Activated gamma-delta T cell (primary cell): ENCODE data around the gene STON2.

Experiments used
- DNase-seq: peaks from one replicate; lab custom pipeline; 2025; lab: John Stamatoyannopoulos, UW

STON2 gene

DNA sequence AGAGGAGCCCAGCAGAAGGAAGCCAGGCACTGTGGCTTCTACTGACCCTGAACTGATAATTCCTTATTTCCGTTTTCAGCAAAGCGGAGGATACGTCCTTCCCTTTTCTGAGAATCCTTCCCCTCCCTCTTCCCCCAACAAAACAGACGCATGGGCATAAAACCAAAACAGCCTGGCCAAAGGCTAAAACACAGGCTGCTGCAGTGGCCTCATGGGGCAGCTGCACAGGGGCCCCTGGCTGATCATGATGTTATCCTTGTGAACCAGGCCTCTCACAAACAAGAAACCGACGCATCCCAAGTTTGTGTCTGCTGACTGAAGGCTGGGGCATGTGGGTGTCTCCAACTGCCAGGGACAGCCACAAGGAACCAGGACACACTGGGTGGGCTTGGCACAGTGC lies 23.4 kb upstream of the STON2 start:
- no peak for DNase-seq

GRCh38 chr14:81418057-81418790 lies 18.1 kb upstream of the STON2 start:
- DNase-seq: no peak

- no peak for DNase-seq
Observed at GRCh38 chr14:81416981-81417380, 16.9 kb upstream of the STON2 start.

DNA sequence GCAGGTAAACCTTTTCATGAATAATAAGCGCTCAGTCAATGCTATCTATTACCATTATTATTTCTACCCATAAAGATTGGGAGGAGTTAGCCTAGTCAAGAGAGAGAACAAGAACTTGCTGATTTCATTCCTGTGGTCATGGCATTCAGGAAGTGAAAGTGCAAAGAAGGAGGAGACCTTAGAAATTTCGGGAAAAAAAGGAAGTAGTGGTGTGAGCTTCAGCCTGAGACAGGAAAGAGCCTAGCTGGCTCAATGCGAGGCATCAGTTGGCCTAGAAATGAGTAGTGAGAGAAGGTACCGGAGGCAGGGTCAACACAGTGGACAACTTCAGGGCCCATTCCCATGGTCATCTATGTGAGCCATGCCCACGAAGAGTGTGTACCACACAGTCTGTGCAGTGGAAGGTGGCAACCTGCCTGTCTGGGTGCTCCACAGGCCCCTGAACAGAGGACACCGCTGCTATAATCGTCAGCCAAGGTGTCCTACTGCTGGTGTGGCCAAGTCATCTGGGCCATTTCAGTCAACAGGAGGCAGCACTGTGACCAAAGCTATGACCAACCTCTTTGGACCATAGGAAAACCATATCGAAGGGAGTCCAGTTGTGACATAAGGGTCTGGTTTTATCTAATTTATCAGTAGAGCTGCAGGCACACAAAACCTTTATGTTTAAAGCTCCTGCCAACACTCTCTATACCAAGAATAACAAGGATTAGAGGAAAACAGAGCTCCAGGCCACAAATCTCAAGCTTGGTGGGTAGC lies 16.2 kb upstream of the STON2 start:
- no peak for DNase-seq

DNA sequence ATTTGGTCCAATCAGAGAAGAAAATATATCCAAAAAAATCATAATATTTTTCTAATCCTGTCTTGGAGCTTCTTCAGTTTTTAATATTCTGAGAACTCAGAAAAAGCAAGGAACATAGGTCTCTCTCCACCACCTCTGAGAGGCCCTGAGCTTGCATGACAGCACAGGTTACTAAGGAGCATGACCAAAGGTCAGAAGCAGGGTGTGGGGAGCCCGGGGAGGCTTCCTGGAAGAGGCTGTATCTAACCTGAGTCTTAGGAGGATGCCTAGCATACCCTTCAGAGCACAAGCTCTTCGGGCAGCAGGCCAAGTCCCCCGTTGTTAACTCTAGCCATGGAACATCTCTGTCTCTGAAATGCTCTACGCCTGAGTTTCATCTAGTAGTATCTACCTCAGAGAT lies 15.7 kb upstream of the STON2 start:
- DNase-seq: no peak

DNA sequence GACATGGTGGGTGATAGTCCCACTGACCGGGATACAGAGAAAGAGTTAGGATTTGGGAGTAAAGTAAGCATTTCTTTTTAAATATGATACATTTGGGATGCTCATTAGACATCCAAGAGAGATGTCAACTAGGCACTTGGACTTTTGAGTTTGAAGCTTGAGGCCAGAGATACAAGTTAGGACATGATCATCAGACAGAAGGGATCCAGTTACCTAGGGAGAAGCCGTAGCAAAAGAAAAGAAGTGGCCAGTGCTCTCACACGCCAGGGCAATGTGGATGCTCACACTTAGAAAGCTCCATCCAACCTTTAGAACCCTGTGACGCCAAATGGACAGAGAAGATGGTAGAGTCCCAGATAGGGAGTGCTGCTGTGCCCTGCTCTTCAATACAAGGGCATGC lies 14.0 kb upstream of the STON2 start:
- no peak for DNase-seq

- no peak for DNase-seq
Observed at GRCh38 chr14:81412779-81413178, 12.7 kb upstream of the STON2 start.

DNA sequence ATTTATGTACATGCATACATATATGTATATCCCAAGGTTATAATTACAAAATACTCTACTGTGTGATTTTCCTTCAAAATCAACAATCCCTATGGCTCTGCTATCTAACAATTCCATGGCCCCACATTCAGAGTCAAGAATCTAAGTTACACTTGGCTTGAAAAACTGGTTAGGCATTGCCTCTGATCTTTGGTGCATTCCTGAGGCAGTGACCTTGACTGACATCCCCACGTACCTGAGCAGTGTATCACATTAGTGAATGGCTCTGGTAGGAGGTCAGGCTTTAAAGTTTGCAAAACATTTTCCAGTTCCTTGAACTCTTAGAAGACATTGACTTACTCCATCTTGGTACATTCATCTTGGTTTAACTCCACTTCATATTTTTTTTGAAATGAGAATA lies 8.5 kb upstream of the STON2 start:
- no peak for DNase-seq

DNA sequence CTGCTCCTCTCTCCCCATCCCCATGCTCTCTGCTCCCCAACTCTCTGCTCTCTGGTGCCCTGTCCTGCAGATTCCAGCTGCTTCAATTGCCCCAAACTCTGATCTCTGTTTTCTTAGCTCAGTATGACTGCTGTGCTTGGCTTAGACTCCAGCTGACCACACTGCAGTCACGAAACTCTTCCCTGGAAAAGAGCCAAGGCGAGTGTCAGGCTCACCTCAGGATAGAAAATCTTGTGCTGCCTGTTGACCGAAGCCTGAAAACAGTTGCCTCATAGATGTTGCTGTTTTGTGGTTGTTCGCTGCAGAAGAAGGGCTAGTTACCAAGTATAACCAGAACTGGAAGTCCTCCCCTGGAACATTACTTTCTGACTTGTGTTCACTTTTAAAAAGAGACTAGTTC lies 6.7 kb upstream of the STON2 start:
- DNase-seq: no peak

GRCh38 chr14:81402123-81402495 lies 2.0 kb upstream of the STON2 start:
- DNase-seq: no peak

- DNase-seq: no peak
Observed at GRCh38 chr14:81401420-81402122, 1.4 kb upstream of the STON2 start.

DNA sequence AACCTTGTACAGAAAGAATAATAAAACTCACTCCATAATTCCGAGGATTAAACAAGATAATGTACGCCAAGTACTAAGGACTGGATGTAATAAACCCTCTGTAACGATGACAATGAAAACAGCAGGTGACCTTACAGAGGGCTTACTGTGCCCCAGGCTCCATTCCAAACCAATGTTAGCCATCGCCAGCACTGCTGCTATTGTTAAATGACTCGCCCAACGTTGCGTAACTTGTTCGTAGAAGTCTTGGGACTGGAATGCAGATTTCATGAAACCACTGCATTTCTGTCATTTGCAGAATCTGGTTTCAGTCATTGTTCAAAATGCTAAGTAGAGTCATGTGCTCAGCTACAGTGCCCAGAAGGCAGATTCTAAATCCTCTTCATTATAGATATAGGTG lies 728 bp upstream of the STON2 start:
- no peak for DNase-seq

- DNase-seq: no peak
Observed at GRCh38 chr14:81398196-81398891, 1.8 kb downstream of the STON2 start.

DNA sequence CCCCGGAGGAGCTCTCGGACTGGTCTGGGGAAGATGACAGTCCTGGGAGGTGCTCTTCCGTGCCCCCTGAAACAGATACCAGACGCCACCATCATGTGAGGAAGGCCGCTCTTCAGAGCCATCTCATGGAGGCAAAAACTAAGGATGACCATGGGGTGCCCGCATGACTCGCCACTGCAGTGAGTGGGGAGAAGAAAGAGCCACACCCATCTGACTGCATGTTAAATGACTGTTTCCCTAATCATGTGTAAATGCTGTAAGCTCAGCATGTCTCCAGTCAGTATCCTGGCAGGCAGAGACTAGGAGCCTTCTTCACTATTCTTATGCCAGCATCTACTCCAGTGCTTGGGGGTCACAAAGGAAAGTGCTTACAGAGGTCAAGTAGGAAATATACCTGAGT lies 4.0 kb downstream of the STON2 start:
- no peak for DNase-seq

GRCh38 chr14:81394739-81395138 lies 5.4 kb downstream of the STON2 start:
- DNase-seq: no peak

GRCh38 chr14:81392976-81393643 lies 7.0 kb downstream of the STON2 start:
- DNase-seq: no peak

DNA sequence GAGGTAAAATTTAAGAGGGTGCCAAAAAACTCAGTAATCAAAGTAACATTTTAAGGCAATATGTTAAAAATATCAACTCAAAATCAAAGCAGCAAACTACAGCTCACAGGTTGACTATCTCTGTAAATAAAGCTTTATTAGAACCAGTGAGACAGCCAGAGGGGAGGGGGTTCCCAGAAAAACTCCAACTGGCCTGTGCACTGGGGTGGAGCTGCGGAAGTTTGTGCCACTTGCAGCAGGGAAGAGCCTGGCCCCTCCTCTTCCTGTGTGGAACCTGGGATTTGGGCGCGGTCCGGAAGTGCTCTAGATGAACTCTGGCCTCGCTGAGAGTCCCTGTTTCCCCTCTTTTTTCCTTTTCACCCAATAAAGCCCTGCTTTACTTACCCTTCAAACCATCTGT lies 8.1 kb downstream of the STON2 start:
- DNase-seq: no peak

GRCh38 chr14:81390696-81391095 lies 9.4 kb downstream of the STON2 start:
- no peak for DNase-seq

- no peak for DNase-seq
Observed at GRCh38 chr14:81388336-81388735, 11.8 kb downstream of the STON2 start.

DNA sequence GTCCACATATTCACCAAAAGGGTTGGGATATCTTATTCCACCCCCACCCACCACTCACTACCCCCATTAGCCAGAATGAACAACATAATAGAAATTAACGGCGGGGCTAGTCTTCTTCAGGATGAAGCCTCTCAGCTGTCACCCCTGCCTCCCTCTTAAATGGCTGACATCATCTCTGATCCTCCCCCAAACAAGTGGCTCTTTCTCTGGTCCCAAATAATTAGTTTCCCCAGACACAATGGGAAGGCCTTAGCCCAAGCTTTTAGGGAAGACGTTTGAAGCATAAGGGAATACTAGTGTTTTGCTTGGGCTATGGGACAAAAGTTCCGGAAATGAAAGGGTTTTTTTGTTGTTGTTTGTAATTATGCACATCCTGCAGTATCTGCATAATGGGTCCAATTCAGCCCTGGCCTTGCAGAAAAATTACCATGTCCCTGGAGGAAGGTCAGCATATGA lies 13.8 kb downstream of the STON2 start:
- DNase-seq: no peak

- no peak for DNase-seq
Observed at GRCh38 chr14:81385886-81386285, 14.2 kb downstream of the STON2 start.

GRCh38 chr14:81385419-81385818 lies 14.7 kb downstream of the STON2 start:
- no peak for DNase-seq
